GM23338 (cell line): Measurements from ENCODE around the gene CACNG1. TPM values are rescaled to one million over a fixed set of nuclear protein-coding genes. Genes with fewer than 3 reads are reported as not detected.

Source experiments
- ATAC-seq: fragments of 200-7000 bp; cut with Tn5 transposase; 3 replicates; pipeline ENCODE4 v1.9.1; 2020
- DNase-seq: peaks from one replicate; pipeline ENCODE4 v3.0.0-alpha.2; 2015; ENCODE audit warnings: low spot score
- H2AFZ ChIP-seq: fragments of 200-600 bp; sonication (generic); 2 replicates; pipeline ENCODE4 v1.8.0; 2016; ENCODE audit warnings: antibody characterized with exemption, mild to moderate bottlenecking, moderate library complexity
- H3F3A ChIP-seq: fragments of 200-600 bp; sonication (generic); replicated peaks from 2 replicates; pipeline ENCODE4 v1.8.0; 2017; ENCODE audit warnings: antibody characterized with exemption, mixed run types, low read depth
- H3K27ac ChIP-seq: fragments of 200-600 bp; sonication (generic); 2 replicates; pipeline ENCODE4 v1.6.1; 2016; ENCODE audit warnings: low read depth
- H3K27me3 ChIP-seq: fragments of 200-600 bp; sonication (generic); 2 replicates; pipeline ENCODE4 v1.8.0; 2016; ENCODE audit warnings: mild to moderate bottlenecking, mixed run types, moderate library complexity; ENCODE audit not compliant: insufficient read depth
- H3K36me3 ChIP-seq: fragments of 200-600 bp; sonication (generic); 2 replicates; pipeline ENCODE4 v1.8.0; 2016; ENCODE audit warnings: mild to moderate bottlenecking; ENCODE audit not compliant: insufficient read depth
- H3K4me1 ChIP-seq: fragments of 200-600 bp; sonication (generic); 2 replicates; pipeline ENCODE4 v1.8.0; 2016; ENCODE audit warnings: mild to moderate bottlenecking, moderate library complexity; ENCODE audit not compliant: insufficient read depth
- H3K4me2 ChIP-seq: fragments of 200-600 bp; sonication (generic); 2 replicates; pipeline ENCODE4 v1.7.1; 2017; ENCODE audit warnings: mixed run types
- H3K4me3 ChIP-seq: fragments of 200-600 bp; sonication (generic); 2 replicates; pipeline ENCODE4 v1.6.1; 2016; ENCODE audit warnings: mixed run types
- H3K79me2 ChIP-seq: fragments of 200-600 bp; sonication (generic); replicated peaks from 2 replicates; pipeline ENCODE4 v1.8.0; 2017; ENCODE audit warnings: mild to moderate bottlenecking; ENCODE audit not compliant: insufficient read depth
- H3K9me2 ChIP-seq: fragments of 200-600 bp; sonication (generic); 2 replicates; pipeline ENCODE4 v1.8.0; 2017; ENCODE audit not compliant: insufficient read depth
- H4K20me1 ChIP-seq: fragments of 200-600 bp; sonication (generic); replicated peaks from 2 replicates; pipeline ENCODE4 v1.8.0; 2017; ENCODE audit warnings: mild to moderate bottlenecking; ENCODE audit not compliant: insufficient read depth
- H3K27ac Mint-ChIP-seq: 2 replicates; pipeline ENCODE4 v1.8.0; 2020; ENCODE audit warnings: inconsistent platforms, mild to moderate bottlenecking, moderate library complexity, mixed read lengths
- H3K27me3 Mint-ChIP-seq: 3 replicates; pipeline ENCODE4 v1.8.0; 2022; ENCODE audit warnings: low read depth, mild to moderate bottlenecking, moderate library complexity, mixed read lengths, inconsistent platforms; ENCODE audit not compliant: insufficient read depth, poor library complexity
- H3K36me3 Mint-ChIP-seq: 3 replicates; pipeline ENCODE4 v1.8.0; 2021; ENCODE audit warnings: low read depth, mild to moderate bottlenecking, inconsistent platforms, moderate library complexity, mixed read lengths
- H3K4me1 Mint-ChIP-seq: 3 replicates; pipeline ENCODE4 v1.8.0; 2020; ENCODE audit warnings: mild to moderate bottlenecking, inconsistent platforms, mixed read lengths
- H3K4me3 Mint-ChIP-seq: 3 replicates; pipeline ENCODE4 v1.8.0; 2021; ENCODE audit warnings: moderate library complexity, mild to moderate bottlenecking, inconsistent platforms, mixed read lengths
- H3K9me3 Mint-ChIP-seq: 3 replicates; pipeline ENCODE4 v1.8.0; 2020; ENCODE audit warnings: moderate library complexity, mild to moderate bottlenecking, inconsistent platforms, mixed read lengths
- CREB1 ChIP-seq: fragments of 250-450 bp; sonication (Bioruptor Pico); IDR thresholded peaks from 2 replicates; pipeline ENCODE4 v1.5.0; 2020; ENCODE audit warnings: low read depth, mild to moderate bottlenecking, moderate library complexity
- ETS1 ChIP-seq: IDR thresholded peaks from 2 replicates; pipeline ENCODE4 v1.6.1; 2016; ENCODE audit warnings: antibody characterized with exemption
- EZH2 ChIP-seq: fragments of 200-600 bp; sonication (generic); IDR thresholded peaks from one replicate; pipeline ENCODE4 v1.8.0; 2017; ENCODE audit warnings: antibody characterized with exemption, mild to moderate bottlenecking, low read depth; ENCODE audit not compliant: unreplicated experiment
- EZH2phosphoT487 ChIP-seq: fragments of 200-600 bp; sonication (generic); IDR thresholded peaks from one replicate; pipeline ENCODE4 v1.8.1; 2018; ENCODE audit warnings: antibody characterized with exemption; ENCODE audit not compliant: unreplicated experiment
- JUNB ChIP-seq: IDR thresholded peaks from one replicate; pipeline ENCODE4 v1.6.1; 2016; ENCODE audit warnings: antibody characterized with exemption; ENCODE audit not compliant: unreplicated experiment
- NANOG ChIP-seq: IDR thresholded peaks from 2 replicates; pipeline ENCODE4 v1.6.1; 2016; ENCODE audit warnings: antibody characterized with exemption, borderline replicate concordance
- POLR2AphosphoS5 ChIP-seq: IDR thresholded peaks from 2 replicates; pipeline ENCODE4 v1.6.1; 2016; ENCODE audit warnings: antibody characterized with exemption, low read depth
- REST ChIP-seq: IDR thresholded peaks from one replicate; pipeline ENCODE4 v1.6.1; 2018; ENCODE audit warnings: antibody characterized with exemption; ENCODE audit not compliant: unreplicated experiment
- STAT1 ChIP-seq: IDR thresholded peaks from one replicate; pipeline ENCODE4 v1.6.1; 2016; ENCODE audit warnings: antibody characterized with exemption; ENCODE audit not compliant: unreplicated experiment
- ZNF114 ChIP-seq: fragments of 250-450 bp; sonication (Bioruptor Pico); IDR thresholded peaks from 2 replicates; pipeline ENCODE4 v1.5.0; 2020; ENCODE audit warnings: mild to moderate bottlenecking, moderate library complexity
- ZNF331 ChIP-seq: fragments of 250-450 bp; sonication (Bioruptor Pico); IDR thresholded peaks from 2 replicates; pipeline ENCODE4 v1.5.0; 2020; ENCODE audit warnings: low read depth, mild to moderate bottlenecking, moderate library complexity
- polyA plus RNA-seq: library from polyadenylated mRNA; unstranded; fragments of >200 nt; fragmentation: Nextera tagmentation; extraction: Ambion mirVana; gene quantifications from 2 replicates; pipeline ENCODE4 v1.2.1, GENCODE V29; 2016
- total RNA-seq: library from RNA; depleted of rRNA; stranded (reverse); fragments of >200 nt; shearing (Covaris generic); gene quantifications from 2 replicates; pipeline ENCODE4 v1.2.3, GENCODE V29; 2014
- TF ChIP-seq, protein P1 (sequence below), 2 experiments: fragments of 200-600 bp in 1 of 2; sonication (generic) in 1 of 2; conservative IDR thresholded peaks; 2 replicates each; pipeline versions ENCODE4 v1.5.1 to v1.6.1; 2016 to 2017; ENCODE audit warnings: antibody characterized with exemption in 2 of 2, low read depth in 2 of 2, mild to moderate bottlenecking in 2 of 2, moderate library complexity in 1 of 2
- TF ChIP-seq, protein P2 (sequence below): fragments of 250-450 bp; sonication (Bioruptor Pico); IDR thresholded peaks from 2 replicates; pipeline ENCODE4 v1.5.0; 2020; ENCODE audit warnings: mild to moderate bottlenecking, moderate library complexity

The CACNG1 gene
- total and polyA plus RNA-seq, 2 experiments from 2014 or later = not detected

- Histone ChIP-seq H3K27ac (no peak overlapping the region), H2AFZ (no peak overlapping the region), H3F3A (no peaks in the 10 kb centered on the region), H3K4me2 (no peak overlapping the region), H4K20me1 (no peaks in the 10 kb centered on the region), H3K79me2 (no peaks in the 10 kb centered on the region), H3K9me2 (no peaks in the 10 kb centered on the region), H3K27me3 (no peaks in the 10 kb centered on the region), H3K36me3 (no peaks in the 10 kb centered on the region), H3K4me3 (no peak overlapping the region), H3K4me1 (no peaks in the 10 kb centered on the region)
- Mint-ChIP-seq H3K27ac (no peak overlapping the region), H3K27me3 (peaks cover 11% of the 10 kb centered on the region), H3K4me1 (peaks cover 9% of the 10 kb centered on the region), H3K9me3 (no peaks in the 10 kb centered on the region), H3K36me3 (no peaks in the 10 kb centered on the region), H3K4me3 (no peak overlapping the region)
- ATAC-seq = no peak
- no peak for TF ChIP-seq ETS1
- TF ChIP-seq JUNB = no peak
- TF ChIP-seq, protein P1, sequence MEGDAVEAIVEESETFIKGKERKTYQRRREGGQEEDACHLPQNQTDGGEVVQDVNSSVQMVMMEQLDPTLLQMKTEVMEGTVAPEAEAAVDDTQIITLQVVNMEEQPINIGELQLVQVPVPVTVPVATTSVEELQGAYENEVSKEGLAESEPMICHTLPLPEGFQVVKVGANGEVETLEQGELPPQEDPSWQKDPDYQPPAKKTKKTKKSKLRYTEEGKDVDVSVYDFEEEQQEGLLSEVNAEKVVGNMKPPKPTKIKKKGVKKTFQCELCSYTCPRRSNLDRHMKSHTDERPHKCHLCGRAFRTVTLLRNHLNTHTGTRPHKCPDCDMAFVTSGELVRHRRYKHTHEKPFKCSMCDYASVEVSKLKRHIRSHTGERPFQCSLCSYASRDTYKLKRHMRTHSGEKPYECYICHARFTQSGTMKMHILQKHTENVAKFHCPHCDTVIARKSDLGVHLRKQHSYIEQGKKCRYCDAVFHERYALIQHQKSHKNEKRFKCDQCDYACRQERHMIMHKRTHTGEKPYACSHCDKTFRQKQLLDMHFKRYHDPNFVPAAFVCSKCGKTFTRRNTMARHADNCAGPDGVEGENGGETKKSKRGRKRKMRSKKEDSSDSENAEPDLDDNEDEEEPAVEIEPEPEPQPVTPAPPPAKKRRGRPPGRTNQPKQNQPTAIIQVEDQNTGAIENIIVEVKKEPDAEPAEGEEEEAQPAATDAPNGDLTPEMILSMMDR (conservative IDR thresholded peaks at IDR 0.05; ENCODE audit: low read depth in 2 of 2) = no peak
- TF ChIP-seq STAT1 = no peak
- no peak for TF ChIP-seq EZH2phosphoT487
- no peak for TF ChIP-seq CREB1
- no peak for TF ChIP-seq ZNF114 (CRISPR knock-in tag)
- no peak for TF ChIP-seq REST
- no peak for TF ChIP-seq EZH2
- TF ChIP-seq POLR2AphosphoS5 = no peak
- TF ChIP-seq, protein P2, sequence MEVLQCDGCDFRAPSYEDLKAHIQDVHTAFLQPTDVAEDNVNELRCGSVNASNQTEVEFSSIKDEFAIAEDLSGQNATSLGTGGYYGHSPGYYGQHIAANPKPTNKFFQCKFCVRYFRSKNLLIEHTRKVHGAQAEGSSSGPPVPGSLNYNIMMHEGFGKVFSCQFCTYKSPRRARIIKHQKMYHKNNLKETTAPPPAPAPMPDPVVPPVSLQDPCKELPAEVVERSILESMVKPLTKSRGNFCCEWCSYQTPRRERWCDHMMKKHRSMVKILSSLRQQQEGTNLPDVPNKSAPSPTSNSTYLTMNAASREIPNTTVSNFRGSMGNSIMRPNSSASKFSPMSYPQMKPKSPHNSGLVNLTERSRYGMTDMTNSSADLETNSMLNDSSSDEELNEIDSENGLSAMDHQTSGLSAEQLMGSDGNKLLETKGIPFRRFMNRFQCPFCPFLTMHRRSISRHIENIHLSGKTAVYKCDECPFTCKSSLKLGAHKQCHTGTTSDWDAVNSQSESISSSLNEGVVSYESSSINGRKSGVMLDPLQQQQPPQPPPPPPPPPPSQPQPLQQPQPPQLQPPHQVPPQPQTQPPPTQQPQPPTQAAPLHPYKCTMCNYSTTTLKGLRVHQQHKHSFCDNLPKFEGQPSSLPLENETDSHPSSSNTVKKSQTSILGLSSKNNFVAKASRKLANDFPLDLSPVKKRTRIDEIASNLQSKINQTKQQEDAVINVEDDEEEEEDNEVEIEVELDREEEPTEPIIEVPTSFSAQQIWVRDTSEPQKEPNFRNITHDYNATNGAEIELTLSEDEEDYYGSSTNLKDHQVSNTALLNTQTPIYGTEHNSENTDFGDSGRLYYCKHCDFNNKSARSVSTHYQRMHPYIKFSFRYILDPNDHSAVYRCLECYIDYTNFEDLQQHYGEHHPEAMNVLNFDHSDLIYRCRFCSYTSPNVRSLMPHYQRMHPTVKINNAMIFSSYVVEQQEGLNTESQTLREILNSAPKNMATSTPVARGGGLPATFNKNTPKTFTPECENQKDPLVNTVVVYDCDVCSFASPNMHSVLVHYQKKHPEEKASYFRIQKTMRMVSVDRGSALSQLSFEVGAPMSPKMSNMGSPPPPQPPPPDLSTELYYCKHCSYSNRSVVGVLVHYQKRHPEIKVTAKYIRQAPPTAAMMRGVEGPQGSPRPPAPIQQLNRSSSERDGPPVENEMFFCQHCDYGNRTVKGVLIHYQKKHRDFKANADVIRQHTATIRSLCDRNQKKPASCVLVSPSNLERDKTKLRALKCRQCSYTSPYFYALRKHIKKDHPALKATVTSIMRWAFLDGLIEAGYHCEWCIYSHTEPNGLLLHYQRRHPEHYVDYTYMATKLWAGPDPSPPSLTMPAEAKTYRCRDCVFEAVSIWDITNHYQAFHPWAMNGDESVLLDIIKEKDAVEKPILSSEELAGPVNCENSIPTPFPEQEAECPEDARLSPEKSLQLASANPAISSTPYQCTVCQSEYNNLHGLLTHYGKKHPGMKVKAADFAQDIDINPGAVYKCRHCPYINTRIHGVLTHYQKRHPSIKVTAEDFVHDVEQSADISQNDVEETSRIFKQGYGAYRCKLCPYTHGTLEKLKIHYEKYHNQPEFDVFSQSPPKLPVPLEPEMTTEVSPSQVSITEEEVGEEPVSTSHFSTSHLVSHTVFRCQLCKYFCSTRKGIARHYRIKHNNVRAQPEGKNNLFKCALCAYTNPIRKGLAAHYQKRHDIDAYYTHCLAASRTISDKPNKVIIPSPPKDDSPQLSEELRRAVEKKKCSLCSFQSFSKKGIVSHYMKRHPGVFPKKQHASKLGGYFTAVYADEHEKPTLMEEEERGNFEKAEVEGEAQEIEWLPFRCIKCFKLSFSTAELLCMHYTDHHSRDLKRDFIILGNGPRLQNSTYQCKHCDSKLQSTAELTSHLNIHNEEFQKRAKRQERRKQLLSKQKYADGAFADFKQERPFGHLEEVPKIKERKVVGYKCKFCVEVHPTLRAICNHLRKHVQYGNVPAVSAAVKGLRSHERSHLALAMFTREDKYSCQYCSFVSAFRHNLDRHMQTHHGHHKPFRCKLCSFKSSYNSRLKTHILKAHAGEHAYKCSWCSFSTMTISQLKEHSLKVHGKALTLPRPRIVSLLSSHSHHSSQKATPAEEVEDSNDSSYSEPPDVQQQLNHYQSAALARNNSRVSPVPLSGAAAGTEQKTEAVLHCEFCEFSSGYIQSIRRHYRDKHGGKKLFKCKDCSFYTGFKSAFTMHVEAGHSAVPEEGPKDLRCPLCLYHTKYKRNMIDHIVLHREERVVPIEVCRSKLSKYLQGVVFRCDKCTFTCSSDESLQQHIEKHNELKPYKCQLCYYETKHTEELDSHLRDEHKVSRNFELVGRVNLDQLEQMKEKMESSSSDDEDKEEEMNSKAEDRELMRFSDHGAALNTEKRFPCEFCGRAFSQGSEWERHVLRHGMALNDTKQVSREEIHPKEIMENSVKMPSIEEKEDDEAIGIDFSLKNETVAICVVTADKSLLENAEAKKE = no peak
- TF ChIP-seq NANOG = no peak
- no peak for TF ChIP-seq ZNF331 (CRISPR knock-in tag)
- no peak for DNase-seq
Measured at GRCh38 chr17:67021743-67022450, 22.5 kb upstream of the CACNG1 start.
